ENCODE measurements around the gene SOST. TPM values are rescaled to one million over a fixed set of nuclear protein-coding genes. Genes with fewer than 3 reads are reported as not detected.
A peak's percentile ranks its signal among the peaks of the same experiment; 100 is the strongest.
"Not testable (repeated sequence)": the region's sequence is repeated elsewhere in the genome, so short reads cannot be mapped to it uniquely, and the experiment has no call there.

The SOST gene
- total RNA-seq, 1 donor from 2014 or later, result not detected

- intact Hi-C loops (cut with DNase I), result no loop called here
- no peaks in the 10 kb centered on the region for H3K27me3 ChIP-seq
- peaks cover 4% of the 10 kb centered on the region for H3K36me3 ChIP-seq
- DNase-seq (no peak), ATAC-seq (no peak)
- no peak overlapping the region for H3K4me3 ChIP-seq
- TF ChIP-seq CTCF (IDR thresholded peaks at IDR 0.05), result no peak
- H3K4me1 ChIP-seq, result peaks cover 5% of the 10 kb centered on the region
- no peaks in the 10 kb centered on the region for H3K9me3 ChIP-seq
- H3K27ac ChIP-seq, result no peak overlapping the region
Observed at GRCh38 chr17:43800736-43801135, 42.1 kb upstream of the SOST start.

- peaks cover 4% of the 10 kb centered on the region for H3K36me3 ChIP-seq
- H3K27me3 ChIP-seq, result no peaks in the 10 kb centered on the region
- DNase-seq, result no peak
- no peak for TF ChIP-seq CTCF (IDR thresholded peaks at IDR 0.05)
- H3K9me3 ChIP-seq, result no peaks in the 10 kb centered on the region
- no peak overlapping the region for H3K27ac ChIP-seq
- intact Hi-C loops (cut with DNase I), result no loop called here
- peaks cover 5% of the 10 kb centered on the region for H3K4me1 ChIP-seq
- H3K4me3 ChIP-seq, result no peak overlapping the region
- ATAC-seq, result no peak
Observed at GRCh38 chr17:43799047-43799446, 40.5 kb upstream of the SOST start.

GRCh38 chr17:43798024-43798423 lies 39.4 kb upstream of the SOST start:
- intact Hi-C loops (cut with DNase I); H3K27ac ChIP-seq; H3K27me3 ChIP-seq; H3K9me3 ChIP-seq; H3K4me1 ChIP-seq; ATAC-seq; H3K4me3 ChIP-seq; H3K36me3 ChIP-seq: not testable (repeated sequence)
- DNase-seq, result peak; percentile 85

- H3K4me1 ChIP-seq; intact Hi-C loops (cut with DNase I); ATAC-seq: not testable (repeated sequence)
Observed at GRCh38 chr17:43792668-43793067, 34.1 kb upstream of the SOST start.

GRCh38 chr17:43791589-43791988 lies 33.0 kb upstream of the SOST start:
- TF ChIP-seq CTCF (IDR thresholded peaks at IDR 0.05), result no peak
- DNase-seq (no peak), ATAC-seq (peak; percentile 76)
- Histone ChIP-seq H3K4me3 (no peak overlapping the region), H3K36me3 (no peaks in the 10 kb centered on the region), H3K9me3 (no peaks in the 10 kb centered on the region), H3K27me3 (no peaks in the 10 kb centered on the region), H3K27ac (no peak overlapping the region), H3K4me1 (no peaks in the 10 kb centered on the region)
- intact Hi-C loops (cut with DNase I), result no loop called here

More at GRCh38 chr17:43792668-43793067, 34.1 kb upstream of the SOST start:
- not testable (repeated sequence) for H3K4me3 ChIP-seq, H3K27ac ChIP-seq, DNase-seq, H3K9me3 ChIP-seq, H3K36me3 ChIP-seq, H3K27me3 ChIP-seq

GRCh38 chr17:43790311-43790940 lies 31.8 kb upstream of the SOST start:
- ATAC-seq, result peak; percentile 57
- intact Hi-C loops (cut with DNase I), result no loop called here
- peak; percentile 18 for TF ChIP-seq CTCF (IDR thresholded peaks at IDR 0.05)
- no peaks in the 10 kb centered on the region for H3K4me1 ChIP-seq
- DNase-seq, result no peak
- no peaks in the 10 kb centered on the region for H3K36me3 ChIP-seq
- no peak overlapping the region for H3K4me3 ChIP-seq
- H3K9me3 ChIP-seq, result no peaks in the 10 kb centered on the region
- H3K27me3 ChIP-seq, result no peaks in the 10 kb centered on the region
- no peak overlapping the region for H3K27ac ChIP-seq

- Histone ChIP-seq H3K36me3 (no peaks in the 10 kb centered on the region), H3K4me3 (no peak overlapping the region), H3K4me1 (no peaks in the 10 kb centered on the region), H3K27ac (no peak overlapping the region), H3K27me3 (no peaks in the 10 kb centered on the region), H3K9me3 (no peaks in the 10 kb centered on the region)
- TF ChIP-seq CTCF (IDR thresholded peaks at IDR 0.05), result no peak
- ATAC-seq, result no peak
- DNase-seq, result no peak
- intact Hi-C loops (cut with DNase I), result loop anchor here (10.0 kb wide), 1 partner anchor 55 kb away; the partner anchor contains the start of gene CD300LG
Observed at GRCh38 chr17:43789482-43789881, 30.9 kb upstream of the SOST start.
